Neuronal stem cell (in vitro differentiated cells): Measurements from ENCODE around the gene CAMTA1.

ENCODE experiments used
- DNase-seq: peaks from one replicate; pipeline ENCODE4 v3.0.0-alpha.2; 2013; ENCODE audit warnings: low spot score
- H2AFZ ChIP-seq: one replicate; pipeline ENCODE4 v1.6.1; 2013; ENCODE audit warnings: mild to moderate bottlenecking, low read length, inconsistent platforms
- H2AK5ac ChIP-seq: 2 replicates; pipeline ENCODE4 v1.6.1; 2013; ENCODE audit warnings: low read depth, mild to moderate bottlenecking, inconsistent platforms, low read length, moderate library complexity, mixed read lengths
- H2BK120ac ChIP-seq: 2 replicates; pipeline ENCODE4 v1.6.1; 2013; ENCODE audit warnings: low read depth, mild to moderate bottlenecking, inconsistent platforms, low read length, moderate library complexity, mixed read lengths
- H2BK12ac ChIP-seq: one replicate; pipeline ENCODE4 v1.6.1; 2013; ENCODE audit warnings: low read length, inconsistent platforms
- H2BK15ac ChIP-seq: 2 replicates; pipeline ENCODE4 v1.6.1; 2013; ENCODE audit warnings: mild to moderate bottlenecking, low read length, inconsistent platforms, mixed read lengths
- H2BK5ac ChIP-seq: one replicate; pipeline ENCODE4 v1.6.1; 2013; ENCODE audit warnings: inconsistent platforms, mild to moderate bottlenecking, low read length, moderate library complexity
- H3K14ac ChIP-seq: one replicate; pipeline ENCODE4 v1.6.1; 2013; ENCODE audit warnings: low read length, inconsistent platforms
- H3K18ac ChIP-seq: 2 replicates; pipeline ENCODE4 v1.6.1; 2013; ENCODE audit warnings: low read length, inconsistent platforms
- H3K23ac ChIP-seq: 2 replicates; pipeline ENCODE4 v1.6.1; 2013; ENCODE audit warnings: low read depth, mild to moderate bottlenecking, mixed read lengths, low read length, inconsistent platforms; ENCODE audit not compliant: poor library complexity
- H3K27ac ChIP-seq: replicated peaks from 3 replicates; pipeline ENCODE4 v1.5.1; 2013; ENCODE audit warnings: low read length, inconsistent platforms
- H3K27me3 ChIP-seq, 3 experiments: 2 replicates each; pipeline ENCODE4 v1.6.1; 2013; ENCODE audit warnings: low read length in 3 of 3, mild to moderate bottlenecking in 2 of 3, inconsistent platforms in 1 of 3, low read depth in 1 of 3, mixed read lengths in 1 of 3, moderate library complexity in 1 of 3; ENCODE audit not compliant: control insufficient read depth in 3 of 3, insufficient read depth in 3 of 3
- H3K36me3 ChIP-seq, 2 donors: replicated peaks in 1 of 2; 2 replicates each; pipeline ENCODE4 v1.6.1; 2013; ENCODE audit warnings: low read length in 2 of 2; ENCODE audit not compliant: control insufficient read depth in 2 of 2, insufficient read depth in 2 of 2
- H3K4ac ChIP-seq: 2 replicates; pipeline ENCODE4 v1.6.1; 2013; ENCODE audit warnings: inconsistent platforms, mild to moderate bottlenecking, low read length, moderate library complexity
- H3K4me1 ChIP-seq, 2 donors: 1 replicate in 1 of 2; 2 replicates in 1 of 2; pipeline ENCODE4 v1.6.1; 2013; ENCODE audit warnings: low read length in 2 of 2, low read depth in 1 of 2; ENCODE audit not compliant: control insufficient read depth in 2 of 2, insufficient read depth in 1 of 2
- H3K4me2 ChIP-seq: one replicate; pipeline ENCODE4 v1.6.1; 2013; ENCODE audit warnings: mild to moderate bottlenecking, low read length, inconsistent platforms; ENCODE audit not compliant: insufficient read depth, poor library complexity, severe bottlenecking
- H3K4me3 ChIP-seq, 2 donors: 2 replicates each; pipeline ENCODE4 v1.5.1; 2013; ENCODE audit warnings: low read length in 2 of 2, mild to moderate bottlenecking in 2 of 2, inconsistent platforms in 1 of 2, moderate library complexity in 1 of 2
- H3K79me1 ChIP-seq: one replicate; pipeline ENCODE4 v1.6.1; 2013; ENCODE audit warnings: low read depth, mild to moderate bottlenecking, inconsistent platforms, low read length, moderate library complexity
- H3K9ac ChIP-seq: one replicate; pipeline ENCODE4 v1.6.1; 2013; ENCODE audit warnings: mild to moderate bottlenecking, low read depth, low read length, inconsistent platforms; ENCODE audit not compliant: poor library complexity
- H3K9me3 ChIP-seq, 2 donors: replicated peaks in 1 of 2; 2 replicates each; pipeline versions ENCODE3 to v1.6.1; 2013; ENCODE audit warnings: low read length in 2 of 2, mild to moderate bottlenecking in 2 of 2, inconsistent platforms in 1 of 2, low read depth in 1 of 2, mixed read lengths in 1 of 2, moderate library complexity in 1 of 2; ENCODE audit not compliant: control insufficient read depth in 2 of 2, insufficient read depth in 1 of 2
- H4K8ac ChIP-seq: one replicate; pipeline ENCODE4 v1.6.1; 2013; ENCODE audit warnings: low read depth, mild to moderate bottlenecking, inconsistent platforms, low read length, moderate library complexity
- H4K91ac ChIP-seq: one replicate; pipeline ENCODE4 v1.6.1; 2013; ENCODE audit warnings: low read length, low read depth, mild to moderate bottlenecking, inconsistent platforms; ENCODE audit not compliant: poor library complexity
- WGBS, 2 donors: extraction: QIAGEN DNeasy Blood & Tissue Kit; methylation state at CpG; one replicate each; pipeline ENCODE4 v1.1.7; 2013; ENCODE audit warnings: missing lambda C conversion rate in 2 of 2, mixed read lengths in 1 of 2; ENCODE audit not compliant: insufficient read length in 2 of 2, insufficient replicate concordance in 1 of 2; ENCODE audit errors: extremely low coverage in 2 of 2; 5-methylcytosine and 5-hydroxymethylcytosine counted together

The CAMTA1 gene

DNA sequence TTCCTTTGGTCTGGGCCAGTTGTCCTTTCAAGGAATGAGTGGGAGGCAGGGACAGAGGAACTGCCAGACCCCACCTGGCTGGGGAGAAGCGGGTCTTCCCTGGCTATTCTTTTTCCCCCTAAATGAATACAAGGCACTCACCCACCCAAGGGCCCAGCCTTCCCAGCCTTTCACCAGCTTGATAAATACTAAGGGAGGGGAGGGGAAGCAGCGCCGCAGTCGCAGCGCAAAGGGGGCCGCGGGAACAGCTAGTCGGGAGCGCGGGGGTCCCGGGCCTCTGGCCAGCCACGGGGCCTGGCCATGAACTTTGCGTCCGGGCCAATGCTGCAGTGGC is 894.6 kb downstream of the CAMTA1 start:
- Histone ChIP-seq H3K4me2 (peak overlapping the region; percentile 83), H3K4ac (no peak overlapping the region), H3K4me1 (peaks cover 2 to 15% of the 10 kb centered on the region in 2 donors), H3K36me3 (no peaks in the 10 kb centered on the region), H2AK5ac (peak overlapping the region; percentile 25), H2BK5ac (peak overlapping the region; percentile 48), H3K23ac (peak overlapping the region; percentile 87), H2BK12ac (no peak overlapping the region), H3K27me3 (peaks cover 0 to 4% (median 3%) of the 10 kb centered on the region in 3 experiments), H3K79me1 (no peaks in the 10 kb centered on the region), H4K91ac (no peak overlapping the region), H2BK120ac (peak overlapping the region; percentile 77), H3K9ac (peak overlapping the region; percentile 92), H3K4me3 (peak overlapping the region; percentile 76 to 78), H3K27ac (no peak overlapping the region), H2AFZ (peak overlapping the region; percentile 98), H3K9me3 (no peaks in the 10 kb centered on the region), H3K18ac (peak overlapping the region; percentile 99), H2BK15ac (peak overlapping the region; percentile 83), H4K8ac (no peak overlapping the region), H3K14ac (peak overlapping the region; percentile 76)
- DNase-seq: no peak
- WGBS, 2 donors: no CpG with 5 or more reads among the region's 14 CpGs

DNA sequence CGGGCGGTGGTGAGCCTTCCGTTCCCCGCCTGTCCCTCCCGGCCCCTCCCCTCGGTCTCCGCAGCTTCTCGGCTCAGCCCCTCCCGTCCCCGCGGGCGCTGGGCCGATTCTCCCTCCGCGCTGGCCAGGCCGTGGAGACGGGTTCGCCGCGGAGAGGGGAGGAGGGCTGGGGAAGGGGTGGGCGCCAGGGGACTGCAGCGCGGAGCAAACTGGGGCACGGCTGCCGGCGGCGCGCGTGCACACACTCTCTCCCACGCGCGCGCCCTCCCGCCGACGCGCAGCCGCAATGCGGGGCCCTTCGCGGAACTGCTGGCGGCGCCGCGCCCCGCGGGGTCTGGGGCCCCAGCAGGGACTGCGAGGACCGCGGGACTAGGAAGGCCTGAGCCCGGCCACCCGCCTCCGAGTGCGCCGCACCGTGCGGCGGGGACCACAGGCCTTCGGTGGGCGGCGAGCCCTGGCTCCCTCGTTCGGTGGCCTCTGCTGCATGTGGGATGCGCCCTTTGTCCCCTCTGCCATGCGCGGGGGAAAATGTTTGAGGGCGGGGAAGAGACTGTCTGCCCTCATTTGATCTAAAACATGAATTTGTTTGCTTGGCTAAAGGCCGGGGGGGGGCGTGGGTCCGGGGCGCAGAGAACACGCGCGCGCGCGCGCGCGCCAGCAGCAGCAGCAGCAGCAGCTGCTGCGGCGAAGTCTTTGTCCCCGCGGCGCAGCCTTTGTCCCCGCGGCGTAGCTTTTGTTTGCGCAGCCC is 895.1 kb downstream of the CAMTA1 start:
- DNase-seq: peak; percentile 38
- no peak overlapping the region for H3K27ac ChIP-seq
- H2BK15ac ChIP-seq: peak overlapping the region; percentile 83

DNA sequence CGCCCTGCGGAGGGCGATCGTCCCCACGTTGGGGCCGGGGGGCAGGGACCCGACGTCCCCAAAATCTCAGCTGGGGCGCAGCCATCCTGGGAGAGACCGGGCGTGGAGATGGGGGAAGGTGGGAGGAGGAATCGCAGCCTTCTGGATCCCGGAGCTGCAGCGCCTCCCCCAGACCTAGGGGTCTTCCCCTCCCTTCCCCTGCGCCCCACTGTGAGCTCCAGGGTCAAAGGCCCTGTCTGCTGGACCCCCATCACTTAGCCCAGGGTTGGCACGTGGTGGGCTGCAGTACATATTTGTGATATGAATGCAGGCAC is 895.7 kb downstream of the CAMTA1 start:
- Histone ChIP-seq H4K8ac (no peak overlapping the region), H3K27ac (no peak overlapping the region), H2BK120ac (peak overlapping the region; percentile 77), H3K79me1 (no peaks in the 10 kb centered on the region), H3K27me3 (peaks cover 0 to 4% (median 0%) of the 10 kb centered on the region in 3 experiments), H3K9me3 (no peaks in the 10 kb centered on the region), H3K4me2 (peak overlapping the region; percentile 83), H2BK5ac (peak overlapping the region; percentile 61), H3K23ac (no peak overlapping the region), H2BK12ac (no peak overlapping the region), H2AFZ (peak overlapping the region; percentile 98), H3K4me3 (peak overlapping the region; percentile 76 to 78), H3K36me3 (no peaks in the 10 kb centered on the region), H3K4me1 (peaks cover 2 to 15% of the 10 kb centered on the region in 2 donors), H4K91ac (no peak overlapping the region), H2AK5ac (no peak overlapping the region), H3K18ac (peak overlapping the region; percentile 99), H3K4ac (peak overlapping the region; percentile 1), H3K14ac (no peak overlapping the region), H3K9ac (peak overlapping the region; percentile 72), H2BK15ac (peak overlapping the region; percentile 18)
- DNase-seq: no peak
- no CpG with 5 or more reads among the region's 16 CpGs for WGBS, 2 donors

More for the DNA sequence above, 895.1 kb downstream of the CAMTA1 start:
- Histone ChIP-seq H2BK120ac (peak overlapping the region; percentile 77), H3K4me2 (peak overlapping the region; percentile 83), H3K4me3 (peak overlapping the region; percentile 76 to 78), H2BK12ac (no peak overlapping the region), H3K18ac (peak overlapping the region; percentile 99), H3K9ac (peak overlapping the region; percentile 92), H4K91ac (peak overlapping the region; percentile 79), H2BK5ac (peak overlapping the region; percentile 48), H4K8ac (peak overlapping the region; percentile 86), H3K36me3 (no peaks in the 10 kb centered on the region), H3K9me3 (no peaks in the 10 kb centered on the region), H3K4ac (no peak overlapping the region), H3K27me3 (peaks cover 0 to 4% (median 0%) of the 10 kb centered on the region in 3 experiments), H2AFZ (peak overlapping the region; percentile 98), H3K79me1 (no peaks in the 10 kb centered on the region), H3K14ac (peak overlapping the region; percentile 76), H3K4me1 (peaks cover 2 to 15% of the 10 kb centered on the region in 2 donors), H2AK5ac (peak overlapping the region; percentile 25), H3K23ac (peak overlapping the region; percentile 87)
- no CpG with 5 or more reads among the region's 89 CpGs for WGBS, 2 donors

DNA sequence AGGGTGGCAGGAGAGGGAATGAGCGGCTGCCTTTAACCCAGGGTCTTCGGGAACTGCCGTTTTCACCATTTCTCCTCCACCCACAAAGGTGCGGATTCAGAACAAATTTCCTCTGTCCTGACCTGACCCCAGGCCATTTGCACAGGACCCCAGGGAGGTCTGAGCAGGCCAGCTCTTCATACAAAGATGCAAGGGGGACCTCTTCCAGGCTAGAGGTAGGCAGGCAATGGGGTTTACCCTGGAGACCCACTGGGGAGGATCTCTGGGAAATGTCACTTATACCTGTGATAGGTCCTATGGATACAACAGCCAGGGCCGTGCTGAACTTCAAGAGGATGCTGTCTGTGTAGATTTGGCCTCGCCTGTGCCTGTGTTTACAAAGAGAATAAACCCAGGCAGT is 896.1 kb downstream of the CAMTA1 start:
- H3K9me3 ChIP-seq: no peaks in the 10 kb centered on the region
- no peak overlapping the region for H3K14ac ChIP-seq
- no CpG with 5 or more reads among the region's 6 CpGs for WGBS, 2 donors
- H2BK120ac ChIP-seq: no peak overlapping the region
- no peak overlapping the region for H3K23ac ChIP-seq
- peak overlapping the region; percentile 90 for H2AK5ac ChIP-seq
- H3K27ac ChIP-seq: no peak overlapping the region
- no peaks in the 10 kb centered on the region for H3K79me1 ChIP-seq
- no peak overlapping the region for H2BK12ac ChIP-seq
- H3K9ac ChIP-seq: no peak overlapping the region
- H3K18ac ChIP-seq: no peak overlapping the region
- no peaks in the 10 kb centered on the region for H3K36me3 ChIP-seq
- H3K4me1 ChIP-seq: peaks cover 2 to 15% of the 10 kb centered on the region in 2 donors
- H3K4ac ChIP-seq: peak overlapping the region; percentile 1
- peak overlapping the region; percentile 61 for H2BK5ac ChIP-seq
- no peak overlapping the region for H4K8ac ChIP-seq
- peak overlapping the region in 1 of 2 donors; percentile 76 for H3K4me3 ChIP-seq
- H2AFZ ChIP-seq: peak overlapping the region; percentile 98
- no peak overlapping the region for H3K4me2 ChIP-seq
- no peak for DNase-seq
- peaks cover 0 to 4% (median 0%) of the 10 kb centered on the region in 3 experiments for H3K27me3 ChIP-seq
- H2BK15ac ChIP-seq: peak overlapping the region; percentile 18
- no peak overlapping the region for H4K91ac ChIP-seq
